H9 (cell line): Measurements from ENCODE around the gene PIP4K2A. TPM values are rescaled to one million over a fixed set of nuclear protein-coding genes. Genes with fewer than 3 reads are reported as not detected.

Source experiments
- DNase-seq: peaks from one replicate; pipeline ENCODE4 v3.0.0-alpha.2; 2017
- H2AFZ ChIP-seq: one replicate; pipeline ENCODE4 v1.6.1; 2013; ENCODE audit warnings: mild to moderate bottlenecking, low read length, control low read depth, moderate library complexity
- H2AK5ac ChIP-seq: 2 replicates; pipeline ENCODE4 v1.6.1; 2013; ENCODE audit warnings: low read length, control low read depth, mixed read lengths; ENCODE audit not compliant: insufficient read length
- H2BK120ac ChIP-seq: one replicate; pipeline ENCODE4 v1.6.1; 2013; ENCODE audit warnings: low read depth, mild to moderate bottlenecking, low read length, control low read depth, inconsistent platforms; ENCODE audit not compliant: poor library complexity, severe bottlenecking
- H2BK12ac ChIP-seq: 2 replicates; pipeline ENCODE4 v1.6.1; 2013; ENCODE audit warnings: low read length, control low read depth, mixed read lengths, low read depth; ENCODE audit not compliant: insufficient read length
- H2BK15ac ChIP-seq: 2 replicates; pipeline ENCODE4 v1.6.1; 2013; ENCODE audit warnings: low read depth, low read length, control low read depth
- H2BK20ac ChIP-seq: one replicate; pipeline ENCODE4 v1.6.1; 2013; ENCODE audit warnings: low read depth, mild to moderate bottlenecking, low read length, control low read depth, inconsistent platforms; ENCODE audit not compliant: poor library complexity, severe bottlenecking
- H2BK5ac ChIP-seq: 2 replicates; pipeline ENCODE4 v1.6.1; 2013; ENCODE audit warnings: low read length, control low read depth, mixed read lengths; ENCODE audit not compliant: insufficient read length
- H3K14ac ChIP-seq: 2 replicates; pipeline ENCODE4 v1.6.1; 2013; ENCODE audit warnings: low read length, control low read depth; ENCODE audit not compliant: insufficient read depth
- H3K18ac ChIP-seq: 2 replicates; pipeline ENCODE4 v1.6.1; 2013; ENCODE audit warnings: low read depth, mild to moderate bottlenecking, mixed read lengths, low read length, control low read depth; ENCODE audit not compliant: insufficient read length
- H3K23ac ChIP-seq: 2 replicates; pipeline ENCODE4 v1.6.1; 2013; ENCODE audit warnings: low read length, control low read depth, mixed read lengths, low read depth; ENCODE audit not compliant: insufficient read length
- H3K23me2 ChIP-seq: 2 replicates; pipeline ENCODE4 v1.6.1; 2013; ENCODE audit warnings: low read depth, mild to moderate bottlenecking, mixed read lengths, low read length, control low read depth; ENCODE audit not compliant: insufficient read length, poor library complexity, severe bottlenecking
- H3K27ac ChIP-seq: 2 replicates; pipeline ENCODE4 v1.5.1; 2013; ENCODE audit warnings: low read length, control low read depth, mixed read lengths, low read depth; ENCODE audit not compliant: insufficient read length
- H3K27me3 ChIP-seq: 2 replicates; pipeline ENCODE4 v1.6.1; 2013; ENCODE audit warnings: low read length, control low read depth, inconsistent platforms; ENCODE audit not compliant: insufficient read depth
- H3K4ac ChIP-seq: 2 replicates; pipeline ENCODE4 v1.6.1; 2013; ENCODE audit warnings: low read depth, mild to moderate bottlenecking, control low read depth, inconsistent platforms, low read length, moderate library complexity
- H3K4me1 ChIP-seq: 2 replicates; pipeline ENCODE4 v1.6.1; 2013; ENCODE audit warnings: low read length, control low read depth, inconsistent platforms; ENCODE audit not compliant: insufficient read depth
- H3K4me2 ChIP-seq: 2 replicates; pipeline ENCODE4 v1.6.1; 2013; ENCODE audit warnings: low read length, control low read depth, mixed read lengths; ENCODE audit not compliant: insufficient read length, insufficient read depth
- H3K56ac ChIP-seq: 2 replicates; pipeline ENCODE4 v1.6.1; 2013; ENCODE audit warnings: low read depth, mild to moderate bottlenecking, mixed read lengths, low read length, control low read depth; ENCODE audit not compliant: insufficient read length
- H3K79me1 ChIP-seq: 2 replicates; pipeline ENCODE4 v1.6.1; 2013; ENCODE audit warnings: low read depth, mild to moderate bottlenecking, moderate library complexity, low read length, control low read depth, inconsistent platforms; ENCODE audit not compliant: insufficient read depth, poor library complexity, severe bottlenecking
- H3K79me2 ChIP-seq: 2 replicates; pipeline ENCODE4 v1.6.1; 2013; ENCODE audit warnings: low read length, control low read depth, inconsistent platforms; ENCODE audit not compliant: insufficient read depth
- H3K9ac ChIP-seq: 2 replicates; pipeline ENCODE4 v1.6.1; 2013; ENCODE audit warnings: low read length, control low read depth, mixed read lengths; ENCODE audit not compliant: insufficient read length; ENCODE audit errors: extremely low read depth
- H3K9me3 ChIP-seq: one replicate; pipeline ENCODE4 v1.6.1; 2013; ENCODE audit warnings: low read depth, low read length, inconsistent platforms; ENCODE audit not compliant: control insufficient read depth
- H3T11ph ChIP-seq: one replicate; pipeline ENCODE4 v1.6.1; 2013; ENCODE audit warnings: mild to moderate bottlenecking, low read length, control low read depth, inconsistent platforms
- H4K20me1 ChIP-seq: one replicate; pipeline ENCODE4 v1.6.1; 2013; ENCODE audit not compliant: control insufficient read depth, insufficient read length, insufficient read depth
- H4K5ac ChIP-seq: 2 replicates; pipeline ENCODE4 v1.6.1; 2013; ENCODE audit warnings: low read depth, mild to moderate bottlenecking, mixed read lengths, low read length, control low read depth; ENCODE audit not compliant: insufficient read length
- H4K8ac ChIP-seq: replicated peaks from 2 replicates; pipeline ENCODE4 v1.6.1; 2013; ENCODE audit warnings: low read length, control low read depth, mixed read lengths, low read depth; ENCODE audit not compliant: insufficient read length
- H4K91ac ChIP-seq: 2 replicates; pipeline ENCODE4 v1.6.1; 2013; ENCODE audit warnings: low read depth, mild to moderate bottlenecking, moderate library complexity, mixed read lengths, low read length, control low read depth; ENCODE audit not compliant: insufficient read length
- H3K27ac Mint-ChIP-seq, 3 experiments: 2 replicates in 2 of 3; 3 replicates in 1 of 3; pipeline ENCODE4 v1.8.0; 2020 to 2021; ENCODE audit warnings: mixed read lengths in 3 of 3, mild to moderate bottlenecking in 1 of 3, moderate library complexity in 1 of 3
- H3K27me3 Mint-ChIP-seq: 2 replicates; pipeline ENCODE4 v1.8.0; 2021; ENCODE audit warnings: low read depth, mild to moderate bottlenecking, moderate library complexity, mixed read lengths
- H3K36me3 Mint-ChIP-seq, 3 experiments: 2 replicates in 2 of 3; 3 replicates in 1 of 3; pipeline ENCODE4 v1.8.0; 2020 to 2021; ENCODE audit warnings: low read depth in 3 of 3, mixed read lengths in 3 of 3; ENCODE audit not compliant: insufficient read depth in 1 of 3
- H3K4me1 Mint-ChIP-seq, 2 experiments: 2 replicates each; pipeline ENCODE4 v1.8.0; 2020; ENCODE audit warnings: mixed read lengths in 2 of 2
- H3K4me3 Mint-ChIP-seq, 2 experiments: 2 replicates in 1 of 2; 3 replicates in 1 of 2; pipeline ENCODE4 v1.8.0; 2020 to 2021; ENCODE audit warnings: mild to moderate bottlenecking in 2 of 2, mixed read lengths in 2 of 2, moderate library complexity in 1 of 2
- H3K9me3 Mint-ChIP-seq, 2 experiments: 2 replicates in 1 of 2; 3 replicates in 1 of 2; pipeline ENCODE4 v1.8.0; 2020; ENCODE audit warnings: mild to moderate bottlenecking in 2 of 2, mixed read lengths in 2 of 2, moderate library complexity in 1 of 2
- WGBS: extraction: QIAGEN DNeasy Blood & Tissue Kit; methylation state at CpG from one replicate; pipeline ENCODE4 v1.1.7; 2013; ENCODE audit warnings: missing lambda C conversion rate, low lambda C conversion rate, mixed read lengths; ENCODE audit not compliant: insufficient read length; ENCODE audit errors: extremely low coverage; 5-methylcytosine and 5-hydroxymethylcytosine counted together
- total RNA-seq: library from RNA; stranded (reverse); gene quantifications from 2 replicates; pipeline ENCODE4 v1.2.1, GENCODE V29; 2021
- TF ChIP-seq, protein P1 (sequence below): fragments of 200-600 bp; sonication (generic); conservative IDR thresholded peaks from 3 replicates; pipeline ENCODE4 v1.8.0; 2021; ENCODE audit warnings: antibody characterized with exemption, mild to moderate bottlenecking

The PIP4K2A gene
- total RNA-seq, 1 experiment from 2014 or later = 33.6 TPM

DNA sequence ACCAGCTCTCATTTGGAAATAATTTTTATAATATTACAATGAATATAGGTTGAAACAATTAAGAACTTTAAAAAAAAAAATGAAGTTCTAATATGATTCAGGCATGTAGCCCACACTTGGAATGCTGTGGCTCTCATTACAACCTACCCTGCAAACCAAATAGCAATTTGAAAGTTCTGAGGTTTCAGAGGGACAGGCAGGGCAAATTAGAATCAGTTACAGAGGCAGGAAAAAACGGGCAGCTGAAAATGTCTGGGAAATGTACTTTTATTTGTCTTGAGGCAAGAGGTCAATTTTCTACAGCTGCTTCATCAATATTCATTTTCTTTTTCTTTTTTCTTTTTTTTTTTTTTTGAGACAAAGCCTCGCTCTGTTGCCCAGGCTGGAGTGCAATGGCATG lies 95.3 kb downstream of the PIP4K2A start:
- no peak for DNase-seq
- Histone ChIP-seq H3K4ac (no peak overlapping the region), H3K9ac (no peak overlapping the region), H3K4me2 (no peak overlapping the region), H3K14ac (no peak overlapping the region), H2AFZ (no peak overlapping the region), H3K79me1 (no peaks in the 10 kb centered on the region), H3K23ac (no peak overlapping the region), H4K8ac (no peak overlapping the region), H2BK120ac (no peak overlapping the region), H3K27me3 (no peaks in the 10 kb centered on the region), H3K18ac (no peak overlapping the region), H3K27ac (no peak overlapping the region), H3K4me1 (peaks cover 5% of the 10 kb centered on the region; the same call in 1 of the 2 replicates), H2AK5ac (no peak overlapping the region), H3K23me2 (no peaks in the 10 kb centered on the region), H2BK12ac (no peak overlapping the region), H2BK20ac (no peak overlapping the region), H3T11ph (no peak overlapping the region), H3K9me3 (no peaks in the 10 kb centered on the region), H4K91ac (no peak overlapping the region), H3K79me2 (peaks cover 12% of the 10 kb centered on the region; the same call in 1 of the 2 replicates), H2BK5ac (no peak overlapping the region), H4K5ac (no peak overlapping the region), H2BK15ac (no peak overlapping the region), H4K20me1 (no peaks in the 10 kb centered on the region), H3K56ac (no peak overlapping the region)
- TF ChIP-seq, protein P1, sequence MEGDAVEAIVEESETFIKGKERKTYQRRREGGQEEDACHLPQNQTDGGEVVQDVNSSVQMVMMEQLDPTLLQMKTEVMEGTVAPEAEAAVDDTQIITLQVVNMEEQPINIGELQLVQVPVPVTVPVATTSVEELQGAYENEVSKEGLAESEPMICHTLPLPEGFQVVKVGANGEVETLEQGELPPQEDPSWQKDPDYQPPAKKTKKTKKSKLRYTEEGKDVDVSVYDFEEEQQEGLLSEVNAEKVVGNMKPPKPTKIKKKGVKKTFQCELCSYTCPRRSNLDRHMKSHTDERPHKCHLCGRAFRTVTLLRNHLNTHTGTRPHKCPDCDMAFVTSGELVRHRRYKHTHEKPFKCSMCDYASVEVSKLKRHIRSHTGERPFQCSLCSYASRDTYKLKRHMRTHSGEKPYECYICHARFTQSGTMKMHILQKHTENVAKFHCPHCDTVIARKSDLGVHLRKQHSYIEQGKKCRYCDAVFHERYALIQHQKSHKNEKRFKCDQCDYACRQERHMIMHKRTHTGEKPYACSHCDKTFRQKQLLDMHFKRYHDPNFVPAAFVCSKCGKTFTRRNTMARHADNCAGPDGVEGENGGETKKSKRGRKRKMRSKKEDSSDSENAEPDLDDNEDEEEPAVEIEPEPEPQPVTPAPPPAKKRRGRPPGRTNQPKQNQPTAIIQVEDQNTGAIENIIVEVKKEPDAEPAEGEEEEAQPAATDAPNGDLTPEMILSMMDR = no peak
- H3K27me3 Mint-ChIP-seq = no peaks in the 10 kb centered on the region; the same call in 1 of the 2 replicates
- no peak overlapping the region for H3K27ac Mint-ChIP-seq
- no peaks in the 10 kb centered on the region for H3K36me3 Mint-ChIP-seq
- no peak overlapping the region for H3K4me3 Mint-ChIP-seq
- no peaks in the 10 kb centered on the region for H3K9me3 Mint-ChIP-seq
- no CpG with 5 or more reads among the region's 2 CpGs for WGBS
- H3K4me1 Mint-ChIP-seq = peaks cover 70 to 73% of the 10 kb centered on the region in 2 experiments
